Left cardiac atrium (tissue), 4 donors: ENCODE measurements around the gene PTBP3. TPM values are rescaled to one million over a fixed set of nuclear protein-coding genes. Genes with fewer than 3 reads are reported as not detected.

Experiments
- ATAC-seq, 2 donors: fragments of 200-7000 bp; cut with Tn5 transposase; one replicate each; pipeline ENCODE4 v1.9.1; 2020; ENCODE audit warnings: mild to moderate bottlenecking in 2 of 2, moderate library complexity in 2 of 2
- DNase-seq: peaks from one replicate; pipeline ENCODE4 v3.0.0-alpha.2; 2020
- intact Hi-C, 2 donors: fragments of 100-400 bp; cut with DNase I; formaldehyde crosslinking; loops; one replicate each; pipeline versions ENCODE4 v1.14.1 to v1.15.1; 2022 to 2023
- total RNA-seq, 2 donors: library from RNA; stranded (reverse); fragmentation: NEBNext Ultra II Directional; extraction: Animal tissue kit (Norgen Biotek cat#: 25700); gene quantifications; one replicate each; pipeline ENCODE4 v1.2.1, GENCODE V29; 2021
- donor health status: DM: no; HTN: yes; CAD: no.
- donor health status: DM: no; HTN: yes; CAD: no; lungs with severe emphysema.
- donor health status: DM: yes; HTN: yes; CAD: no.
- donor health status: Dilated cardiomyopathy.

The PTBP3 gene
- total RNA-seq, 2 donors from 2014 or later: 20.3 to 25.4 TPM

- intact Hi-C loops: no loop called here
- no peak for DNase-seq
- ATAC-seq: no peak
Observed at GRCh38 chr9:112184221-112184620, 149.2 kb downstream of the PTBP3 start.

DNA sequence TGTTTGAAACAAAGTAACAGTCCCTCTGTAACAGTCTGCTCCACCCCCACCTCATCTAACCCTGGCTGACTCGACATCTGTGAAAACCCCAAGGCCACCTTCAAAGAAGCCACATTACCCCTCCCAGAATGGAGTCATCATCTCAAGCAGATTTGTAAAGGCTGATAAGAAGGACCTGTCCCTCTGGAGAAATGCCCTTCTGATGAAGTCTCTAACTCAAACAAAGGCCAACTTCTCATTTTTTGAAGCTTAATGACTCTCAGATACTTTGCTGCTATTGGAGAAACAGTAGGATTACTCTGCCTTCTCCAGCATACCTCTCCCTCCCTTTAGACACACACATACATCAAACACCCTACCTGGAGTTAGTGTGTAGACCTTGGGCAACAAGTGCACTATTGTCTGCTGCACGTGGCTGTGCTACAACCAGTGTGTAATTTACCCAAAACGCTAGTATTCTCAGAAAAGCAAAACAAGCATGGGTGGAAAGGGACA is 153.0 kb downstream of the PTBP3 start:
- intact Hi-C loops: no loop called here
- DNase-seq (no peak), ATAC-seq (no peak)

DNA sequence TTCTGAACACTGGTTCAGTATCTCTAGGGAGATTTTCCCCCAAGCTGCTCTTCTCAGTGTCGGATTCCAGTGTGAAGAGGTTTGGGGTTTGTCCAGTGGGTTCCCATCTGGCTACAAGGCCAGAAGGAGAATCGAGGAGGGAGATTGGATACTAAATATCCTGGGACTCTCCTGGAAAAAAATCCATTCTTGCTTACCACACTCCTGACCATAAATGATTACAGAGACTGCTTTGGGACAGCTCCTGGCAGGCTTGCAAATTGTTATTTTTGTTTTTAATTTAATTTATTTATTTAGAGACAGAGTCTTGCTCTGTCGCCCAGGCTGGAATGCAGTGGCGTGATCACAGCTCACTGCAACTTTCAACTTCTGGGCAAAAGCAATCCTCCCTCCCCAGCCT is 153.6 kb downstream of the PTBP3 start:
- intact Hi-C loops: no loop called here
- peak in 1 of 2 donors; percentile 29 for ATAC-seq
- DNase-seq: no peak

- intact Hi-C loops: no loop called here
- DNase-seq: no peak
- no peak for ATAC-seq
Observed at GRCh38 chr9:112176524-112176923, 156.9 kb downstream of the PTBP3 start.

- DNase-seq (no peak), ATAC-seq (no peak)
- intact Hi-C loops: no loop called here
Observed at GRCh38 chr9:112175796-112176315, 157.6 kb downstream of the PTBP3 start.

- DNase-seq: peak; percentile 56
- intact Hi-C loops: no loop called here
- ATAC-seq: peak; percentile 62 to 68
Observed at GRCh38 chr9:112174965-112175795, 158.2 kb downstream of the PTBP3 start, which contains the start of gene SUSD1. Gene SUSD1, minus strand, starts transcription at chr9:112175297. Its CDS starts 62 bp downstream, at chr9:112175235.

DNA sequence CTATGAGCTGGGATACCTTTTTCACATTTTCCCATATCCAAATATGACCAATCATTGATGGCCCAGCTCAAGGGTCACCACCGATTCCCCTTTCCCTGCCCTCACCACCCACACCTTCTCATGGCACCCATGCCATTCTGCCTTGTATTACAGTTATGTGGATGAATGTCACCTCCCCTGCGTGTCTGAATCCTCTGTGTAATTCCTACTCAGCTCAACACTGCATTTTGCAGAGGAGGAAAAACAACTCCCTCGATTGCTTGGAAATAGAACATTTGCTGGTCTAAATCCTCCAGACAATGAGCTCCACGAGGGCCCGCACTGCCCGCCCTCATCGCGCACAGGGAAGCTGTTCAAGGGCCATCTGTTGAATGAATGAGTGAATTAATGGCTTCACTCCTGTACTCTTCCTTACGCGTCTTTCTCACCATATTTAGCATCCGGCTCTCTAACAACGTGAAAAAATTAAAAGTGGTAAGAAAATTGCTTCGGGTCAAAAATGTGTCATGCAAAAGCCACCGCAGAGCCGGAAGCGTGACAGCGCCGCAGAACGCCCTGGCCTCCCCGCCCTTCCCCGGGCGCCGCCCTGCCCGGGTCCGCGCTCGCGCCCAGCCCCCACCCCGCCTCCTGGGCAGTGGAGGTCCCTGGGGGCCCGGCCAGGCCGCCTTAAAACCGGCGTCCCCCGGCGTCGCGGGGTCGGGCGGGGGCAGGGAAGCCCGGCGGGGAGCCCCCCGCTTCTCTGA is 159.0 kb downstream of the PTBP3 start:
- intact Hi-C loops: no loop called here
- DNase-seq: peak; percentile 82

DNA sequence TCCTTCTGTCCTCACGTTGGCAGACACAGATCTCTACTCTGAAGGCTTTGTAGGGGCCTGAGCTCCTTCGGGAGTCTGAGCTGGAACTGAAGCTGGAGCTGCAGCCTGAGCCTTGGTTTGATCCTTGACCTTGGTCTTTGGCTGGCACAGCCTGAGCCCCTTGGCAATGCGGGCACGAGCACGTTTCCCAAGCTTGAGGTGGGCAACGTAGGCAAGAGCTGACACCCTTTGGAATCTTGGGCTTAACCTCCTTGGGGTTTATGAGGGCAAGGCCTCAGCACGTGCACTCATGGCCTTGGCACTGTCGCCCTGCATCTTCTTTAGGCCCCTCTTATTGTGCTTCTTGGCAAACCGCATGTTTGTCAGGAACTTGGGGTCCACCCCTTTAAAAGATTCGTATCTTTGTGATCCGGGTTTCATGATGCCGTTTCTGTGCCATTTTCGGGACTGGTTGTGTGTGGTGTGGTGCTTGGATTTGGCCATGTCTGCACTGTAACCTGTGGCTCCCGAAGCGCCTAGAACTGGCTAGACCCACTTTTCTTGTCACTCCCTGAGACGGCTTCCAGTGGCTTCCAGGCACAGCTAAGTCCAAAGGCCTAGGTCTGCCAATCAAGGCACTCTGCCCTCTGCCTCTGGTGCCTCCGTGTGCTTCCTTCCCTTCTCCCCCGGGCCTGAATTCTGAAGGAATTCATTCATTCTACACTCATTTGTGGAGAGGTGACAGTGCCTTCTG is 159.8 kb downstream of the PTBP3 start:
- no peak for ATAC-seq
- intact Hi-C loops: no loop called here
- DNase-seq: no peak

More for the DNA sequence above, 159.0 kb downstream of the PTBP3 start:
- ATAC-seq: peak; percentile 88 to 92

DNA sequence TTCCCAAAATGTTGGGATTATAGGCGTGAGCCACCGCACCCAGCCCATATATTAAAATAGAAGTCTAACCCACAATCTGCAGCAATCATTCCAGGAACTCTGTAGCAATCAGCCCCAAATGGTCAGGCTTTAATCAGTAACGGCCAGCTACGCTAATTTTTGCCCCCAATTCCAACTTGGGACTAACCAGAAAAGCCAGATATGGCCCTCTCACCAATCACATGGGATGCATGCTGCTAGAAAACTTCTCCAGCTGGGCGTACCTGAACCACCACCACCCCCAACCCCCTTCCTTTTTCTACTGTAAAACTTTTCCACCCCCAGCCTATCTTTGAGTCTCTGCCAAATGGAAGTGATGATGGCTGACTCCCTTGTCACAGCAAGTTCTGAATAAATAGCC is 162.5 kb downstream of the PTBP3 start:
- DNase-seq (no peak), ATAC-seq (no peak)
- intact Hi-C loops: no loop called here

DNA sequence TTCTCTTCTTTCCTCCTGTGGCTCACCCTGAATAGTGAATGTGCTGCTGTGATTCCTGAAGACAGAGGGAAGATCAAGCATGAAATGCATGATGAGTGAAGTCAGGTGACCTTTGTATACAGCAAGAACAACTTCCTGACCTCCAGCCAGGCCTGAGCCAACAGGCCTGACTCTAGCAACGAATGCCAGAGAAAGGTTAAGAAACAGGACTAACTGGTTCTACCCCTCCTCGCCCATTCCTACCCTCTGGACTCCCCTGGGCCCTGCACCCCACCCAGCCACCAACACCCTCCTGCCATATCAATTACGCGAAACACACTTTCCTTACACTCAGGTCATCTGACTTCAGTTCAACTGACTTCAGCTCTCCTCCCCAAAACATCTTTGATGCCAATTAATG is 163.2 kb downstream of the PTBP3 start:
- intact Hi-C loops: no loop called here
- ATAC-seq (no peak), DNase-seq (no peak)

GRCh38 chr9:112169368-112169767 is 164.1 kb downstream of the PTBP3 start:
- DNase-seq (no peak), ATAC-seq (no peak)
- intact Hi-C loops: no loop called here

DNA sequence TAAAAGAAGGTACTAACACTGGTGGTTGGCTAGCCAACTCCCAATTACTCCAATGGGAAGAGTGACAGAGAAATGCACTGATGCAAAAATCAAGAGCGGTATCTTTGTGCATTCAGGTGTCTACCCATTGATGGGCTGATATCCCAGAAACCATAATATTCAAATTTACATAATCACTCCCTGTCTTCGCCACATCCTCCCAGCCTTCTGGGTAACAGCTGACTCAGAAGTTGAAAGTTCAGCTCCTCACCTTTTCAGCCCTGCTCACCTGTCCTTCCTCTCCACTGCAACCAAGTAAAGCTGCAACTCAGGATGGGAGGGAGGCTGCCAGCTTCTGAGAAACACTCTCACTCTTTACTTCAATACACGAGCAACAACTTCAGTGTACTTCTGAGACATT is 165.2 kb downstream of the PTBP3 start:
- no peak for DNase-seq
- no peak for ATAC-seq
- intact Hi-C loops: no loop called here

Other genes starting within 250 kb of the PTBP3 start
- gene SUSD1, start 158.3 kb downstream of the PTBP3 start, total RNA-seq: 10 to 100 TPM in 1 of 2 donors, 1 to 10 TPM in 1; 9.4 to 13.7 TPM
- gene HSDL2, start 46.5 kb upstream of the PTBP3 start, total RNA-seq: 100 to 1,000 TPM in 1 of 2 donors, 10 to 100 TPM in 1; 99.3 to 107 TPM
- gene KIAA1958, start 153.2 kb upstream of the PTBP3 start, total RNA-seq: 1 to 10 TPM; 3.3 to 3.6 TPM